ENCODE results near the gene NDUFS6. TPM values are rescaled to one million over a fixed set of nuclear protein-coding genes. Genes with fewer than 3 reads are reported as not detected.

NDUFS6 gene
- total RNA-seq, 1 donor from 2014 or later, result 37.8 TPM

DNA sequence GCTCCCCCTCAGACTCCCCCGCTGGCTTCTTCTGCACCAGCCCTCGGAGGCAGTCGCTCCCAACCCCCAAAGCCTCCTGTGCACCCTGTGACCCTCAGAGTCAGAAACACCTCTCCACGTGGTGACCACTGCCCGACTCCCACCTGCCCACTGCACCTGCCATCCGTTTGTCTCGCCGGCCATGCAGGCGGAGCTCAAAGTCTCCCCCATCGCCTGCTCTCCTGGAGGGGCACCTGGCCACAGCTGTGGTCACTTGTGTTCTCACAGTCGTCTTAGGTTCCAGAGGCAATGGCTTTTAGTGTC lies 39.8 kb upstream of the NDUFS6 start:
- no peaks in the 10 kb centered on the region for H3K4me1 Mint-ChIP-seq
- peaks cover 6% of the 10 kb centered on the region for H3K9me3 Mint-ChIP-seq
- H3K27ac Mint-ChIP-seq, result no peak overlapping the region
- H3K4me3 Mint-ChIP-seq, result no peak overlapping the region
- no peaks in the 10 kb centered on the region for H3K36me3 Mint-ChIP-seq (ENCODE audit: low read depth)
- H3K27me3 Mint-ChIP-seq, result peaks cover 7% of the 10 kb centered on the region
- intact Hi-C loops (cut with micrococcal nuclease), result loop anchor here (5.0 to 10.0 kb wide), 2 partner anchors 41 to 103 kb away; partner anchors contain the start of gene NDUFS6
- DNase-seq, result no peak

DNA sequence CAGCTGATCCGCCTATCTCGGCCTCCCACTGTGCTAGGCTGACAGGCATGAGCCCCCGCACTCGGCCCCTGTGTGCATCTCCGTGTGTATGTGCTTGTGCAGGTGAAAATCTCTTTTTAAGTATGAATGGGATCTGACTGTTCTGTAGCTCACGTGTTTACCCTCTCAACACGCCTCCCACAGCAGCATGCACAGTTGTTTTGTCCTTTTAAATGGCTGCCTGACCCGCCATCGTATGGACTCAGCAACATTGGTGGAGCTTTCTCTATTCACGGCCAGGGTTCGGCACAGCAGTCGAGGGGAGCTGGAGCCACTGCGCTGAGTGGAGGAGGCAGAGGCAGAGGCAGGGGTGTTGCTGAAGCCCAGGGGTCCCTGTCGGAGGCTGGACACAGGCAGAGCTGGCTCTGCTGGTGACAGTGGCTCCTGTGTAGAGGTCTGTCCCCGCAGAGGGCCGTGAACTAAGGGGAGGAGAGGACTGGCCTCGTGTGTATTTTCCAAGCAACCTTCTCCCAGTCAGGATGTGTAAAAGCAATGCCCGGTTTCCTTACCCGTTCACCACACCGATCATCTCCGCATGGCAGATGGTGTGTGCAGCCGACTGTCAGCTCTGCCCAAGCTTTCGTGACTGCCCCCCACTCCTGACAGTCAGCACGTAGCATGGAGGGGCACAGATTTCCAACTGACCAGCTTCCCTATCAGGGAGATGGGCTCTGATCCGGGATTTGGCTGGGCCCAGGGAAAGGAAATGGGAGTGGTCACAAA lies 38.9 kb upstream of the NDUFS6 start:
- peaks cover 7% of the 10 kb centered on the region for H3K27me3 Mint-ChIP-seq
- H3K4me3 Mint-ChIP-seq, result no peak overlapping the region
- no peak overlapping the region for H3K27ac Mint-ChIP-seq
- no peaks in the 10 kb centered on the region for H3K36me3 Mint-ChIP-seq (ENCODE audit: low read depth)
- H3K4me1 Mint-ChIP-seq, result no peaks in the 10 kb centered on the region
- H3K9me3 Mint-ChIP-seq, result peaks cover 6% of the 10 kb centered on the region
- DNase-seq, result no peak
- intact Hi-C loops (cut with micrococcal nuclease), result loop anchor here (5.0 to 10.0 kb wide), 2 partner anchors 40 to 102 kb away; partner anchors contain the start of gene NDUFS6

DNA sequence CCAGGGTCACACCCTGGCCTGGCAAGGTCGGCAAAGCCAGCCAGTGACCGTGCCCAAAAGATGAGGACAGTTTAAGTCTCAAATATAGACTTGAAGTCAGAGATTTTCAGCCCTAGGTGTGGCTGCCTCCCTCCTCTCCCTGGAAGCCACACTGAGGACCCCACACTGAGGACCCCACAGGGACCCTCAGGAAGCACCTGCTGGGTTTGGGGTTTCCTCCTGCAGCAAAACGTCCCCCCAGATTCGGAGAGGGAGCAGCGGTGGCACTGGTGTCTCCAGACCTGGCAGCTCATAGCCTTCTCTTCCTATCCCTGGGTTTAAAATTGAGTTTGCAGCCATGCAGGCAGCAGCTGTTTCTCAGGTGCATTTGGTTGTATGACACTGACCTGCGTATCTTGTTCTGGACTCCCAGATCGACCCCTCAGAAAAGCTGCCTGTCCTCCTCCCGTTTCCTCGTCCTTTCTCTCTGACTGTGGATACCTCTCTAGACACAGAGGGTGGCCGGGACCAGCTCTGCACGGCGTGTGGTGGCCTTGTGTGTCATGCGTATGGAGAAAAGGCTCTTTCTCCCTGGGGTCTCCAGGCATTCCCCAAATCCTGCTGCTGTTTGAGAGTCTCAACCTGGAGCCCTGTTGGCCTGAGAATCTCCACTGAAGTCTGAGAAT lies 38.2 kb upstream of the NDUFS6 start:
- Mint-ChIP-seq H3K36me3 (ENCODE audit: low read depth) (no peaks in the 10 kb centered on the region), H3K9me3 (peaks cover 6% of the 10 kb centered on the region), H3K4me3 (no peak overlapping the region), H3K27me3 (peaks cover 7% of the 10 kb centered on the region), H3K27ac (no peak overlapping the region), H3K4me1 (no peaks in the 10 kb centered on the region)
- intact Hi-C loops (cut with micrococcal nuclease), result loop anchor here (1.0 to 10.0 kb wide), 4 partner anchors 39 to 276 kb away; partner anchors contain the start of gene NDUFS6
- DNase-seq, result no peak

DNA sequence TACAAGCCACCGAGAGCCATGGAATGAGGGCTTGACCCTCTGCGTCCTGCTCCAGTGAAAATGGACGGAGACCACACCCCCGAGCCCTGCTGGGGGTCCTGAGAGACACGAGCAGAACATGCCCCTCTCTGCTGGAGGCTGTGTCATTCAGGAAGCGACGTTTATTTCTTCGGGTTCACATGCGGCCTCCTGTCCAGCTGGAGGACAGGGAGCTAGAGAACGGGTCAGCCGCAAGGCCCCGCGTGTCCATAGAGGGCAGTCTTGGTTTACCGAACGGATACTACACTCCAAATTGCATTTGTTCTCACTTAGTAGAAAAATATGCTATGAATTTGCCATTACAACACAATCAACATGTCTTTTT lies 37.7 kb upstream of the NDUFS6 start:
- no peaks in the 10 kb centered on the region for H3K4me1 Mint-ChIP-seq
- H3K4me3 Mint-ChIP-seq, result no peak overlapping the region
- DNase-seq, result peak; percentile 82
- intact Hi-C loops (cut with micrococcal nuclease), result loop anchor here (1.0 to 10.0 kb wide), 4 partner anchors 39 to 276 kb away; partner anchors contain the start of gene NDUFS6
- no peaks in the 10 kb centered on the region for H3K36me3 Mint-ChIP-seq (ENCODE audit: low read depth)
- H3K27ac Mint-ChIP-seq, result no peak overlapping the region
- H3K27me3 Mint-ChIP-seq, result peaks cover 6% of the 10 kb centered on the region
- peaks cover 2% of the 10 kb centered on the region for H3K9me3 Mint-ChIP-seq

DNA sequence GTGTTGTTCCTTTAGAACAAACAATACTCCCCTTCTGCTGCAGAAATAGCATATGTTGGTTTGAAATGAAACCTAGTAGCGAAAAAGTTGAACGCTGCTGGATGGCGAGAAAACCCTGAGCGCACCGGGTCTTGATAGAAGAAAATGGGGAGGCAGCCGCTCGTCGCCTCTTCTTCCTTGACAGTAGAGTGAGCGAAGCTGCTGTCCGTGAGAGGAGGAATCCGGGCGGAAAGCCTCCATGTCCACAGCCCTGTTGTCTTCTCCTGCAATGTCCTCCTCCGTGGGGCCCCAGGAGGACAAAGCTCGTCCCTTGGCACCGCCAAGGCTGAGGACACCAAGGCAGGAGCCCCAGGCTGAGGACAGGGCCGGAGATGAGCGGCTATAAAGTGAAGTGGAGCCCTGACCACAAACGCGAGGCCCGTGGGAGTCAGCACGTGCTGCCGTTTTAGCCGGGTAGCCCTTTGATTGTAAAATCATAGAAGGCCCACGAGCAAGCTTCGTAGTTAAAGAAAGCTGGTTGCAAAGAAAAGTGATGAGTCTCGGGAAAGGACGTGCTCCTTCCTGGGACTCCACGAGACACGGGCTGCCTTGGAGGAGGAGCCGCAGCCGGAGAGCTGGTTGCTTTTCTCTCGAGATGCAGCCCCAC lies 37.1 kb upstream of the NDUFS6 start:
- Mint-ChIP-seq H3K27me3 (peaks cover 4% of the 10 kb centered on the region), H3K4me1 (no peaks in the 10 kb centered on the region), H3K4me3 (no peak overlapping the region), H3K36me3 (ENCODE audit: low read depth) (no peaks in the 10 kb centered on the region), H3K9me3 (no peaks in the 10 kb centered on the region), H3K27ac (no peak overlapping the region)
- intact Hi-C loops (cut with micrococcal nuclease), result loop anchor here (1.0 to 10.0 kb wide), 4 partner anchors 38 to 275 kb away; partner anchors contain the start of gene NDUFS6
- DNase-seq, result no peak

DNA sequence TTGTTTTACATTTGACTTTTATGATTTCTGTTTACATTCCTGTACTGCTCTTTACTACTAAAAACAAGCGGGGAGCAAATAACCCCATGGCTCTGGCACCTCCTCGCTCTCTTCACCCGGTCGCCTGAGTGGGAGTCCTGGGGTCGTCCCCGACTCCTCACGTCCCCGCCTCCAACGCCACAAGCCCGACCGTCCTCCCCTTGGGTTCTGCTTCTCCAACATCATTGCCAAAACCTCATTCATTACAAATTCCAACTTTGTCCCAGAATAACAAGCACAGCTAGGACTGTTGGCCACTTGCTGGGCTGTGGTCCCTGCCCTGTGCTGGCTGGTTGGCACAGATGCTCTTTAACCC lies 36.6 kb upstream of the NDUFS6 start:
- intact Hi-C loops (cut with micrococcal nuclease), result loop anchor here (5.0 to 10.0 kb wide), 2 partner anchors 38 to 100 kb away; partner anchors contain the start of gene NDUFS6
- no peak for DNase-seq
- H3K4me3 Mint-ChIP-seq, result no peak overlapping the region

DNA sequence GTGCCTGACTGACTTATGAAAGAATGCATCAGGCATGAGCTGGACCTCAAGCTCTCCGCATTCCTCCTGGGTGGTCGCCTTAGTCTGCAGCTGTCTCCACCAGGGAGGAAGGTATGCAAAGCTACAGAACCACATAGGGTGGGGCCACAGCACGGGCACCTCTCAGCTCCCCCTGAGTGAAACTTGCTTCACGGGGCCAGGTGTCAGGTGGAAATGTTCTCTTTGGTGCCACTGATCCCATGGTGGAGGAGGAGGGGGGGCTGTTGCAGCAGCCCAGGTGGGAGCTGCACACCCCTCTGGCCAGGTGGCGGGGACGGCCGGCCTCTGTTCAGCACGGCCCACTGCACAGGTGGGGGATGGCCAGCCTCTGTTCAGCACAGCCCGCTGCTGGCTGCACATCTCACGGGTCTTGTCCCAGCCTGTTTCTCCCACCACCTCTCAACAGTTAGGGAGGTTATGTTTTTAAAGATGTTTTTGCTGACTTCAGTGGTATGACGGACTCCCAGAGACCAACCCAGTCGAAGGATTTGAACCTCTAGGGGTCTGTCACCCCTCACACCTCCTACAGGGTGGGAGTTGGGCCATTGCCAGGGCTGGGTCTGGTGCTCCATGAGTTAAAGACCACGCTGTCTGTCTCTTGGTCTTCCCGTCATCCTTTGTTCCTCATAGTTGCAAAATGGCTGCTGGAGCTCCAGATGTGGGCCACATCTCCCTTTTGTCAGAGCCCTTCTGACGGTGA lies 35.9 kb upstream of the NDUFS6 start:
- Mint-ChIP-seq H3K27ac (no peak overlapping the region), H3K27me3 (peaks cover 4% of the 10 kb centered on the region), H3K4me3 (no peak overlapping the region), H3K9me3 (no peaks in the 10 kb centered on the region), H3K36me3 (ENCODE audit: low read depth) (no peaks in the 10 kb centered on the region), H3K4me1 (no peaks in the 10 kb centered on the region)
- intact Hi-C loops (cut with micrococcal nuclease), result loop anchor here (10.0 kb wide), 1 partner anchor 99 kb away; no protein-coding TSS in a partner anchor
- DNase-seq, result no peak

More for the DNA sequence above, 36.6 kb upstream of the NDUFS6 start:
- H3K4me1 Mint-ChIP-seq, result no peaks in the 10 kb centered on the region
- no peaks in the 10 kb centered on the region for H3K36me3 Mint-ChIP-seq (ENCODE audit: low read depth)
- peaks cover 4% of the 10 kb centered on the region for H3K27me3 Mint-ChIP-seq
- H3K9me3 Mint-ChIP-seq, result no peaks in the 10 kb centered on the region
- no peak overlapping the region for H3K27ac Mint-ChIP-seq

DNA sequence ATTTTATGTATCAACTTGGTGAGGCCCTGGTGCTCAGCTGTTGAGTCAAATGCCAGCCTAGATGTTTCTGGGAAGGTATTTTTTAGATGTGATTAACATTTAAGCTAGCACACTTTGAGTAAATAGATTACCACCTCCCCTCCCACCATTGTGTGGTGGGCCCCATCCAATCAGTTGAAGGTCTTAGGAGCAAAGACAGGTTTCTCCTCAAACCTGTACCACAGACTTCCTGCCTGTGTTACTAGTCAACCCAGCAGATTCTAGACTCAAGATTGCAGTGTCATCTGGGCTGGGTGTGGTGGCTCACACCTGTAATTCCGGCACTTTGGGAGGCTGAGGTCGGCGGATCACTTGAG lies 35.3 kb upstream of the NDUFS6 start:
- Mint-ChIP-seq H3K27ac (no peak overlapping the region), H3K4me1 (no peaks in the 10 kb centered on the region), H3K4me3 (no peak overlapping the region), H3K27me3 (peaks cover 6% of the 10 kb centered on the region), H3K36me3 (ENCODE audit: low read depth) (no peaks in the 10 kb centered on the region), H3K9me3 (no peaks in the 10 kb centered on the region)
- intact Hi-C loops (cut with micrococcal nuclease), result loop anchor here (10.0 kb wide), 1 partner anchor 99 kb away; no protein-coding TSS in a partner anchor
- DNase-seq, result no peak

DNA sequence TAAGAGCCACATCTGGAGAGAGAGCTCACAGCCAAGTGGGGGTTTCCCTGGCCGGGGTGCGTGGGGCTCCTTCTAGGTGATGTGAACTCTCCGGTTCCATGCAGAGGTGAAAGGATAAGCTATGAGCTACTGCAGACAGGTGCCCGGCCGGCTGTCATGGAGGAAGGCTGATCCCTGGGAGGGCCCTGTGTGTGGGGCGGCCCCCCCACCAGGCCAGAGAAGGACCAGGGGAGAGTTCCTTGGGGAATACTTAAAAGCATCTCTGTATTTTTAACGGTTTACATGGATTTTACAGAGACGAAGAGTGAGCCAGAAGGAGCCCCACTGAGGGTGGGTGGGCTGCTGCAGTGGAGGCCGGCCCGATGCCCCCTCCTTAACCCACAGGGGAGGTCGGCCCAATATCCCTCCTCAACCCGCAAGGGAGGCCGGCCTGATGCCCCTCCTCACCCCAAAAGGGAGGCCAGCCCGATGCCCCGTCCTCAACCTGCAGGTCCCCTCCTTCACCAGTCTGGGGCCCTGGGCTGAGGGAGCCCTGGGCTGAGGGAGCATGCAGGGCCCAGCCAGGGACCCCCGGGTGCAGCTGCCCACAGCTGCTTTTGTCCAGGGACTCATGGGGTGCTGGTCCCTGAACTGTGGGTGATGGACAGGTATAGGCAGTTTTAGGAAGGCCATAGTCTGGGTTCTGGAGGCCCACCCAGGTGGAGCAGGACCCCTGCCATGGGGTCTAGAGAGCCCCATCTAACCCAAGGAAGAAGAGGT lies 33.5 kb upstream of the NDUFS6 start:
- H3K4me3 Mint-ChIP-seq, result no peak overlapping the region
- no peak overlapping the region for H3K27ac Mint-ChIP-seq
- intact Hi-C loops (cut with micrococcal nuclease), result loop anchor here (10.0 kb wide), 1 partner anchor 97 kb away; no protein-coding TSS in a partner anchor
- no peaks in the 10 kb centered on the region for H3K36me3 Mint-ChIP-seq (ENCODE audit: low read depth)
- H3K27me3 Mint-ChIP-seq, result peaks cover 10% of the 10 kb centered on the region
- no peaks in the 10 kb centered on the region for H3K9me3 Mint-ChIP-seq
- peaks cover 3% of the 10 kb centered on the region for H3K4me1 Mint-ChIP-seq
- no peak for DNase-seq

DNA sequence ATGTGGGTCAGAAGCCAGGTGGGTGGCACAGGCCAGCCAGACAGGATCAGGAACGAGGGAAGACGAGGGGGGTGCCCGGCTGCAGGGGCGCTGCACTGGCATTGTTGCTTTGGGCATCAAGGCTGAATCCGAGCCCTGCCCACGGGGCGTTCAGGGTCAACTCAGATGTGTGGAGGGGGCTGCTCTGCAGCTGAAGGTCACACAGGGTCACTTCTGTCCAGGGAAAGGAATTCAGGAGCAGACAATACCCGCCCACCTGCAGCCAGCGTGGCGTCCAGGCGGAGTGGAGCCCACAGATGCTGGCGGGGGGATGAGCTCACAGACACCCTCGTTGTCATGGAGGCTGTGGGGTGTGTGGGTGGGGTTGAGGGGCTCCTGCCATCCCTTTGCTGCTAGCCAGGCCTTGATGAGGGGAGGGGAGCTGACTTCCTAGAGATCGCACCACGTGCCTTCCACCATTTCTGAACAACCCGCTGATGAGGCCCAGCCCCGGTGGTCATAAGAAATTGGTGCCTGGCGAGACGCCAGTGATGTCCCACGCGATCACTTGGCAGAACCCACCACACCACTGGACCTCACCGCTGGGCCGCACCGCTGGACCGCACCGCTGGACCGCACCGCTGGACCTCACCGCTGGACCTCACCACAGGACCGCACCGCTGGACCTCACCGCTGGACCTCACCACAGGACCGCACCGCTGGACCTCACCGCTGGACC lies 32.8 kb upstream of the NDUFS6 start:
- intact Hi-C loops (cut with micrococcal nuclease), result loop anchor here (10.0 kb wide), 1 partner anchor 96 kb away; no protein-coding TSS in a partner anchor
- peaks cover 4% of the 10 kb centered on the region for H3K4me1 Mint-ChIP-seq
- H3K27me3 Mint-ChIP-seq, result peaks cover 12% of the 10 kb centered on the region
- no peak overlapping the region for H3K27ac Mint-ChIP-seq
- no peaks in the 10 kb centered on the region for H3K36me3 Mint-ChIP-seq (ENCODE audit: low read depth)
- no peak for DNase-seq
- H3K9me3 Mint-ChIP-seq, result no peaks in the 10 kb centered on the region
- no peak overlapping the region for H3K4me3 Mint-ChIP-seq

DNA sequence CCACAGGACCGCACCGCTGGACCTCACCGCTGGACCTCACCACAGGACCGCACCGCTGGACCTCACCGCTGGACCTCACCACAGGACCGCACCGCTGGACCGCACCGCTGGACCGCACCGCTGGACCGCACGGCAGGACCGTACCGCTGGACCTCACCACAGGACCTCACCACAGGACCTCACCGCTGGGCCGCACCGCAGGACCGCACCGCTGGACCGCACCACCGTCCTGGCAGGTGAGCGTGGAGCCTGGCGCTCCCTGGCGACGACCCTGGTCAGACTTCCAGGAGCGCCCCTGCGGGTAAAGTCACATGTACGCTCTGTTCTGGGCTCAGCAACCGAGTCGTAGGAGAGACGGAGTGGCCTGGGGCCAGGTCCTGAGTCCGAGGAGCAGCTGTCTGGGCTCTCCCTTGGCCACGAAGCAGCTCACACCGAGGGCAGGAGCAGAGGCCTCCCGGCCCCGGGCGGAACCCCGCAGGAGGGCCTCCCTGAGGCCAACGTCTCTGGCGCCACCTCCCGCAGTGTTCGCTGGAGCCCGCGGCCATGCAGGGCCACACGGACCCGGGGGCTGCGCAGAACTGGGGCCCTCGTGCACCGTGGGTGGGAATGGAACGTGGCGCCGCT lies 32.1 kb upstream of the NDUFS6 start:
- Mint-ChIP-seq H3K9me3 (no peaks in the 10 kb centered on the region), H3K4me1 (peaks cover 4% of the 10 kb centered on the region), H3K36me3 (ENCODE audit: low read depth) (no peaks in the 10 kb centered on the region), H3K27me3 (peaks cover 12% of the 10 kb centered on the region), H3K27ac (no peak overlapping the region), H3K4me3 (no peak overlapping the region)
- intact Hi-C loops (cut with micrococcal nuclease), result loop anchor here (10.0 kb wide), 1 partner anchor 96 kb away; no protein-coding TSS in a partner anchor
- no peak for DNase-seq

DNA sequence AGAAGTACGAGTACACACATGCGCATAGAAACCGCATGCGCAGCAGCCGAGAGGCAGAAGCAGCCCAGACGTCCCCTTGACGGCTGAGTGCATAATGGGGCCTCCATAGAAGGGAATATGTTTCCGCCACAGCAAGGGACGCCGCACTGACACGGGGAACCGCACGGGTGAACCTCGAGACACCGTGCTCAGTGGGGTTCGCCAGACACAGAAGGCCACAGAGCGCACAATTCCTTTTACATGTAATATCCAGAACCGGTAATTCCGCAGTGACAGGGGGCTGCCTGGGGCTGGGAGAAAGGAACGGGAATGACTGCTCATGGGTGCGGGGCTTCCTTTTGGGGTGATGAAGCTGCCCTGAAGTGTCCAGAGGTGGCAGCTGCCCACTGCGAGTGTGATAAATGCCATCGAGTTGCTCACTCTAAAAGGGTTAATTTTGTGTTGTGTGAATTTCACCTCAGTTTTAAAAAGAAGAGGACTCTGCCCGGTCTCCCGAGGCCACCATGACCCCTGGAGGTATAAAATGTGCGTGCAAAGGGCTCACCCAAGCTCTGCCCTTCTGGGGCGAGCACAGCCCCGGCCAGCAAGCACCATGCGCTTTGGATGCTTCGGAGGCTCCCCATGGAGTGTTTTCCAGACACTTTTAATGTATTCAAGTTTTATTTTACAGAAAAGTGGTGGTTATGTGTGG lies 31.3 kb upstream of the NDUFS6 start:
- Mint-ChIP-seq H3K4me1 (peaks cover 4% of the 10 kb centered on the region), H3K4me3 (no peak overlapping the region), H3K36me3 (ENCODE audit: low read depth) (no peaks in the 10 kb centered on the region), H3K27ac (no peak overlapping the region), H3K9me3 (no peaks in the 10 kb centered on the region), H3K27me3 (peaks cover 12% of the 10 kb centered on the region)
- intact Hi-C loops (cut with micrococcal nuclease), result loop anchor here (10.0 kb wide), 1 partner anchor 95 kb away; no protein-coding TSS in a partner anchor
- DNase-seq, result no peak
